ENCODE results near the gene SCLT1. TPM values are rescaled to one million over a fixed set of nuclear protein-coding genes. Genes with fewer than 3 reads are reported as not detected.
A peak's percentile ranks its signal among the peaks of the same experiment; 100 is the strongest.

The SCLT1 gene
- polyA plus RNA-seq, 6 donors from 2014 or later, result 0.65 to 9.3 (median 8.6) TPM

DNA sequence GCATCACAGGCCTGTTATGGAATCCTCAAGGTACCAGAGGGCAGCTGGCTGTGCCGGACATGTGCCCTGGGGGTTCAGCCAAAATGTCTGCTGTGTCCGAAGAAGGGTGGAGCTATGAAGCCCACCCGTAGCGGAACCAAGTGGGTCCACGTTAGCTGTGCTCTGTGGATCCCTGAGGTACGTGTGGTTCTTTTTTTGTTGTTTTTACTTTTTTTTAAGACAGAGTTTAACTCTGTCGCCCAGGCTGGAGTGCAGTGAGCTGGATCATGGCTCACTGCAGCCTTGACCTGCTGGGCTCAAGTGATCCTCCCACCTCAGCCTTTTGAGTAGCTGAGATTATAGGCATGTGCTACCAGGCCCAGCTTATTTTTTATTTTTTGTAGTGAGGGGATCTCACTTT, 237.7 kb downstream of the SCLT1 start:
- H3K27me3 Mint-ChIP-seq, result no peaks in the 10 kb centered on the region
- ATAC-seq (ENCODE audit: low read depth in 2 of 2), result no peak
- no peak for DNase-seq
- peak overlapping the region in 1 of 6 donors; percentile 78 for H3K27ac Mint-ChIP-seq
- peaks cover 30 to 35% of the 10 kb centered on the region in 2 donors for H3K36me3 Mint-ChIP-seq
- H3K9me3 Mint-ChIP-seq, result no peaks in the 10 kb centered on the region
- H3K4me3 Mint-ChIP-seq, result no peak overlapping the region
- peaks cover 8 to 18% (median 17%) of the 10 kb centered on the region in 3 donors for H3K4me1 Mint-ChIP-seq

DNA sequence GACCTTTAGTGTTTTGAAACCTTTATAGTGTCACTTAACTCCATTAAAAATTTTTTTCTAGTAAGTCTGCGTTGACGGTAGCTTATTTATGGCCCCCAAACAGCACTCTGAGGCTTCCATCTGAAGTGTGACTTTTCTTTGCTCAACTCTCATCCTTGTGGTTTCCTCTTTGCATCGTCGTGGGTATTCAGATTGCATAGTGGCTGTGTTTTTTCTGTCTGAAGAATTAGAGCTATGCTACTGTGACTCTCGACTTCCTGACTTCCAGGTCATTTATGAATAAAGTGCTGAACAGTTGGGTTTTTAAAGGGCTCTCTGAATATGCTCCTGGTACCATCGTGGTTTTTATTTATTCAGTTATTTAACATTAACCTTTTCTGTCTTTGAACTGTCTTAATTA, 238.9 kb downstream of the SCLT1 start:
- no peak for ATAC-seq (ENCODE audit: low read depth in 2 of 2)
- Mint-ChIP-seq H3K27ac (peak overlapping the region in 4 of 6 donors; percentile 27 to 83 (median 80)), H3K27me3 (no peaks in the 10 kb centered on the region), H3K9me3 (no peaks in the 10 kb centered on the region), H3K36me3 (peaks cover 38 to 40% of the 10 kb centered on the region in 2 donors), H3K4me3 (no peak overlapping the region), H3K4me1 (peaks cover 8 to 18% (median 17%) of the 10 kb centered on the region in 3 donors)
- no peak for DNase-seq

DNA sequence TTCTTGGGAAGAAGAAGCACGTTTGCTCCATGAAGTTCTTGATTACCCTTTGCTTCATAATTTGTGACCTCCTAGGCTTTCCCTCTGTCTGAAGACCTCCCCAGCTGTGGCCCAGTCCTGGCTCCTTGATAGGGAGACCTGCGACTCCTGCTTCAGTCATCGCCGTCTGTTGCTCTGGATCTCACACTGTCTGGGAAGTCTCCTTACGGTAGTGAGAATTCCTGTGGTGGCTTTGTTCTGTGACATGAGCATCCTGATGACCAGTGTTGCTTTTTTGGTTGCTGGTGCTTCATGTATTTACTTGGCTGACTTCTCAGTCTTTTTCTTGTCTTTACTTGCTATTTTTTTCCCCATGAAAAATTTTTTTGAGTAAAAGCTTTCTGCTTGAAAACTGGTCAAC, 239.6 kb downstream of the SCLT1 start:
- no peak overlapping the region for H3K4me3 Mint-ChIP-seq
- peaks cover 40 to 45% of the 10 kb centered on the region in 2 donors for H3K36me3 Mint-ChIP-seq
- peaks cover 8 to 17% (median 14%) of the 10 kb centered on the region in 3 donors for H3K4me1 Mint-ChIP-seq
- DNase-seq, result no peak
- H3K27ac Mint-ChIP-seq, result peak overlapping the region in 2 of 6 donors; percentile 5 to 77
- H3K27me3 Mint-ChIP-seq, result no peaks in the 10 kb centered on the region
- no peaks in the 10 kb centered on the region for H3K9me3 Mint-ChIP-seq
- ATAC-seq (ENCODE audit: low read depth in 2 of 2), result no peak

DNA sequence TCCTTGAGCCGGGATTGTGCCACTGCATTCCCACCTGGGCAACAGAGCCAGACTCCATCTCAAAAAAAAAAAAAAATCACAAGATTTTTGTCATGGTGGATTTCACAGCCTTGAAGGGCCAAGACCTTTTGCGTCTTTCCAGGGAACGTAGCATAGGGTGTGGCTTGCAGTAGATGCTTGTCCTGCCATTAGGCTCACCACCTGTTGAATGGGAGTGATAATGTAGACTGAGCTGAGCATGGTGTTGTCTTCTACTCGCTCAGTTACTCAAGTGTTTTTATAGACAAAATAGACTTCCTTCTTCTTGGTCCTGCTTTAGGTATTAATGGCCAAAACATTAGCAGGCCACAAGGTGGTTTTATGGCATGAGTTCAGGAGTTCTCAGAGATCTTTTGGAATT, 243.1 kb downstream of the SCLT1 start:
- Mint-ChIP-seq H3K27me3 (no peaks in the 10 kb centered on the region), H3K9me3 (no peaks in the 10 kb centered on the region), H3K27ac (peak overlapping the region in 1 of 6 donors; percentile 56), H3K36me3 (peaks cover 31 to 41% of the 10 kb centered on the region in 2 donors), H3K4me1 (peaks cover 8 to 26% (median 16%) of the 10 kb centered on the region in 3 donors), H3K4me3 (no peak overlapping the region)
- no peak for DNase-seq
- no peak for ATAC-seq (ENCODE audit: low read depth in 2 of 2)

DNA sequence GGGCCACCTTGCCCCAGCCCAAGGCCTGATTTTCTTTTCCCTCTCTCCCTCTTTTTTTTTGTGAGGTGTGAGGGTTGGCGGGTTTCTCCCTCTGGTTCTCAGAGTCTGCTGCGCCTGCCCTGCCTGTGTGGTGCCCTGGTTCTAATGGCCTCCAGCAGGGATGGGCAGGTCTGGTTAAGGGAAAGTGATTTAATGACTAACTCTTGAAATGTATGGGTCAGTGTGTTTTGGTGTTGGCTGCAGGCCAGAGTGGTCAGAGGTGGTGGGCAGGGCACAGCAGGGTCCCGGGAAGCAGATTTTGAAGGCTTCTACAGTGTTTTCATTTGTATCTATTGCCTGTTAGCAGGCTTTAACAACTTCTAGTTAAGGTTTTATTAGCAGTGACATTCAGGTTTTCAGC, 244.9 kb downstream of the SCLT1 start:
- ATAC-seq (ENCODE audit: low read depth in 2 of 2) (no peak), DNase-seq (no peak)
- Mint-ChIP-seq H3K4me1 (peaks cover 0 to 17% (median 7%) of the 10 kb centered on the region in 3 donors), H3K27ac (peak overlapping the region in 3 of 6 donors; percentile 34 to 49 (median 35)), H3K27me3 (no peaks in the 10 kb centered on the region), H3K9me3 (no peaks in the 10 kb centered on the region), H3K36me3 (peaks cover 31 to 49% of the 10 kb centered on the region in 2 donors), H3K4me3 (no peak overlapping the region)

DNA sequence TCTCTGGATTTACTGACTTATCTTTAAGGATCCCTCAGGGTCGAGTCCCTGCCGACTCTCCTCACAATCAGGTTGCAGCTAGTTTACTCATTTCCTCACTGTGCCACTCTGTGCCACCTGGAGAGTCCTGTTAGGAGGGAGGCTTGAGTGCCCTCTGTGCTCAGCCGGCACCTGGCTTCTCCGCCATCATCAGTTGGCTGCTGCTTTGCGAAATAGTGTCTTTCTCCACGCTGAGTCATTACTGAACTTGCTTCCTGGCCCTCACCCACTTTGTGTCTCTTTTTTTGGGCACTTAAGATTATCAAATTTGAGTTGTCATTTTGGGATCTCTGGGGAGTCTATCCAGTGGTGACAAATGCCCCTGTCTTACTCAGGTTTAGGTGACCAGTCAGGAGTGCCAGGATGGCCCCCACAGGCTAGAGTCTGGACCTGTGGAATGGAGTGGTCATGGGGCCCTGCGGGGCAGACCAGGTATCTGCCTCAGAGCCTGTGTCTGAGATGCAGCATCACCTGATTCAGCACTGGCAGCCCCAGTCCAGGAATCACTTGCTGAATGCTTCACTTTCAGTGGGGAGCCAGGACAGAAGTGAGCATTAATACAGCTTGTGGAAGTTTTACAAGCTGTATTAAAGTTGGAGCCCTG, 246.1 kb downstream of the SCLT1 start:
- Mint-ChIP-seq H3K4me3 (no peak overlapping the region), H3K4me1 (peaks cover 7 to 14% (median 11%) of the 10 kb centered on the region in 3 donors), H3K36me3 (peaks cover 33 to 48% of the 10 kb centered on the region in 2 donors), H3K27ac (peak overlapping the region in 3 of 6 donors; percentile 7 to 80 (median 37)), H3K9me3 (no peaks in the 10 kb centered on the region), H3K27me3 (no peaks in the 10 kb centered on the region)
- DNase-seq, result no peak
- ATAC-seq (ENCODE audit: low read depth in 2 of 2), result no peak

DNA sequence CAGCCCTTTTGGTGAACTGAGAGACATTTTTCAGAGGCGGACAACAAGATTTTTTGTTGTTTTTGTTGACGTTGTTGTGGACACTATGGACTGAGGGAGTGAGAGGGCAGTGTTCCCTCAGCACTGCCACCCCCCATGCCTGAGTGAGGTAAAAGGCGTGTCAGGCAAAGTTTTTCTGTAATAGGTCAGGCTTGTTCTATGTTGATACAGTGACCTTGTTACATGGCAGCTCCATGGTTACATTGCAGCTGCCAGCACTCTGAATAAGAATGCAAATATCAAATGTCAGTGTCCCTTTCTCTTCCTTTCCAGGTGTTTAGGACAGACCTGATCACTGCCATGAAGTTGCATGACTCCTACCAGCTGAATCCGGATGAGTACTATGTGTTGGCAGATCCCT, 247.3 kb downstream of the SCLT1 start:
- peaks cover 15 to 21% (median 16%) of the 10 kb centered on the region in 3 donors for H3K4me1 Mint-ChIP-seq
- DNase-seq (no peak), ATAC-seq (ENCODE audit: low read depth in 2 of 2) (no peak)
- peaks cover 23 to 39% of the 10 kb centered on the region in 2 donors for H3K36me3 Mint-ChIP-seq
- H3K4me3 Mint-ChIP-seq, result no peak overlapping the region
- peak overlapping the region in 2 of 6 donors; percentile 15 to 72 for H3K27ac Mint-ChIP-seq
- H3K27me3 Mint-ChIP-seq, result no peaks in the 10 kb centered on the region
- no peaks in the 10 kb centered on the region for H3K9me3 Mint-ChIP-seq

DNA sequence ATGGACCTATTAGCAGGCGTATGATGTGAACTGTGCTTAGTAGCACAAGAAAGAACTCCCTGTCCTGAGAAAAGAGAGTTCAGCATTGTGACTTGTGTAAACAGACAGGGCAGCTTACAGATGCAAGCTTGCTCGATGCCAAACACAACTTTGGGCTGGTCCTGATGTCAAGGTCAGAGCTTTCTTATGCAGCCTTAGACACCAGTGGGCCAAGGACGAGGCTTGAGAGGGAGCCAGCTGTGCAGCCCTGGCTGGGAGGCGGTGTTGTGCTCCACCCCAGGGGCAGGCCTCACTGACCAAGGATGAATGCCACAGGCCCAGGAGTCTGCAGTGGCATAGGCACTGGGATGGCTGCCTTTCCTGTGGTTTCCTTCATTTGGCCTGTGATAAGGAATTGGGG, 248.4 kb downstream of the SCLT1 start:
- Mint-ChIP-seq H3K27me3 (no peaks in the 10 kb centered on the region), H3K4me1 (peaks cover 17 to 30% (median 22%) of the 10 kb centered on the region in 3 donors), H3K36me3 (peaks cover 16 to 38% of the 10 kb centered on the region in 2 donors), H3K9me3 (no peaks in the 10 kb centered on the region), H3K27ac (no peak overlapping the region), H3K4me3 (no peak overlapping the region)
- ATAC-seq (ENCODE audit: low read depth in 2 of 2) (no peak), DNase-seq (no peak)

DNA sequence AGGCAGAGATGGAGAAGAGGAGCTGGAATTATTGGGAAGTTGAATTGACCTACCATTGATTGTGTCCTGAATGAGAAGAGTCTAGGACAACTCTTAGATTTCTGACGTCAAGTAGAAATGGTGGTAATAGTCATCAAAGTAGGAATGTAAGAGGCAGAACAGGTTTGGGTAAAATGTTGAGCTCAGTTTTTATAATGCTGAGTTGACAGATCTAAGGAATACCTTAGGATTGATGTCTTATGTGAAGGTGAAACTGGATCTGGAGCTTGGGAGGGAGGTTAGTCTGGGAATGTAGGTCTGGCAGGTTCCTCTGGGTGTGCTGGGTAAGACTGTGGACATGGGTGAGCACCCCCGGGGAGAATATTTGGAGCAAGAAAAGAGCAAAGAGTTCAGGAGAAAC, 251.9 kb downstream of the SCLT1 start:
- no peaks in the 10 kb centered on the region for H3K27me3 Mint-ChIP-seq

DNA sequence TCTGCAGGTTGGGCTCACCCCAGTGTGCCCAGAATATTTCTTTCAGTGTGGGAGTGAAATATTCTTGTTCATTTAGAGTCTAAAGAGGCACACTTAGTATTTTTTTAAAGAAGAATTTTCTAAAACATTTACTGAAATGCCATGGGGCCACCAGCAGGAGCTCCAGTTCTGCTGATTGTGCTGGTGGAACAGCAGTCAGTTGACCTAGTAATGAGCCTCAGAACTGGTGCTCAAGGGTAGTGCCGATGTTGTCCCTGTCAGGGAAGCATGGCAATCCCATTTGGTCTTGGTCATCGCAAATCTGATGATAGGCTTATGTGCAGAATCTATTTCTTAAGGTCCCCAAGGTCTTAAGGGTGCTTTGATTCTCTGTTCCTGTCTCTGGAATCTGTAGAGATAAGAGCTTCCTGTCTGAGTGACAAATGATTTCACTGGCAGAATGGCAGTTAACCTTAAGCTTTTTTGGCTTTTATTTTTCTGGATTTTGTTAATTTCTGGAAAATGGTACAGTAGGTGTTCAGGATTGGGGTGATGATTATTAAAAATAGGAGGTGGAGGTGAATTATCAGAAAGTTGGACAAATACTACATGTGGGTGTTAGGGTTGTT, 252.5 kb downstream of the SCLT1 start:
- Mint-ChIP-seq H3K36me3 (peaks cover 5 to 15% of the 10 kb centered on the region in 2 donors), H3K4me3 (no peak overlapping the region), H3K9me3 (no peaks in the 10 kb centered on the region), H3K4me1 (peaks cover 43 to 48% (median 43%) of the 10 kb centered on the region in 3 donors), H3K27ac (peak overlapping the region in 5 of 6 donors; percentile 7 to 88 (median 55)), H3K27me3 (no peaks in the 10 kb centered on the region)
- DNase-seq (no peak), ATAC-seq (ENCODE audit: low read depth in 2 of 2) (no peak)

More for the DNA sequence above, 251.9 kb downstream of the SCLT1 start:
- no peaks in the 10 kb centered on the region for H3K9me3 Mint-ChIP-seq
- no peak for ATAC-seq (ENCODE audit: low read depth in 2 of 2)
- peak overlapping the region in 4 of 6 donors; percentile 24 to 88 (median 50) for H3K27ac Mint-ChIP-seq
- no peak overlapping the region for H3K4me3 Mint-ChIP-seq
- peaks cover 39 to 48% (median 41%) of the 10 kb centered on the region in 3 donors for H3K4me1 Mint-ChIP-seq
- H3K36me3 Mint-ChIP-seq, result peaks cover 5 to 15% of the 10 kb centered on the region in 2 donors
- DNase-seq, result no peak

DNA sequence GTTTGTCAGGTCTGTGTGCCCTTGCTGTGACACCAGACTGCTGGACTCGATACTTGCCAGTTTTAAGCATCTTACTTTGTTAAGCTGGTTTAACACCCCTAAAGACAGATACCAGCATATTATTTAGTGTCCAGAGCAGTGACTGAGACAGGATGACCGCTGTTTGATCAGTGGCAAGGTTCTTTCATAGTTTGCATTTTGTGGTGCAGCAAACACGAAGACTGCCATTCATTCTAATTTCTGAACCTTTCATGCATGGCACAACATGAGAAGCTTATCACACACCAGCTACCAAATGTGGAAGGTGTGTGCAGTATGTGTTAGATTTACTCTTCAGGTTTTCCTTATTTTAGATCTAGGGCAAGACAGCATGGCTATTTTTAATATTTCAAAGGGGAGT, 255.7 kb downstream of the SCLT1 start:
- Mint-ChIP-seq H3K27ac (peak overlapping the region in 1 of 6 donors; percentile 64), H3K27me3 (no peaks in the 10 kb centered on the region), H3K9me3 (no peaks in the 10 kb centered on the region), H3K4me3 (no peak overlapping the region), H3K4me1 (peaks cover 40 to 51% (median 48%) of the 10 kb centered on the region in 3 donors), H3K36me3 (peaks cover 1 to 7% of the 10 kb centered on the region in 2 donors)
- no peak for ATAC-seq (ENCODE audit: low read depth in 2 of 2)
- no peak for DNase-seq

DNA sequence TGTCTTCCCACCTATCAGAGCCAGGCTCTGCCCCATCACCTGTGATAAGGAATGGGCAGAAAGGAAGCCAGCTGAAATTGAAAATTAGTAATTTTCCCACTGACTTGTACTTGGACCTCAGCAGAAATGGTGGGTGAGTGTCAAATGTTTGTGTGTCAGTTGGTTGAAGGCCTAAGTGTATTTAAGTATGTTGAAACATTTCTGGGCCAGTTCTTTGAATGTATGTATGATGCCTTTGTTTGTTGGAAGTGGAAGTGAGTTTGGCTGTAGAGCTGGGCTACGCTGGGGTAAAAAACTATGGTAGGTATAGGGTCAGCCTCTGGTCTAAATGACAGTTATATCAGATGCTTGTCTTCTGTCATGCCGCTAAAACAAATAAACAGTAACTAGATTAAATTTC, 256.1 kb downstream of the SCLT1 start:
- H3K27me3 Mint-ChIP-seq, result no peaks in the 10 kb centered on the region
- peaks cover 0 to 8% of the 10 kb centered on the region in 2 donors for H3K36me3 Mint-ChIP-seq
- DNase-seq (no peak), ATAC-seq (ENCODE audit: low read depth in 2 of 2) (no peak)
- H3K27ac Mint-ChIP-seq, result peak overlapping the region in 1 of 6 donors; percentile 33
- no peak overlapping the region for H3K4me3 Mint-ChIP-seq
- H3K4me1 Mint-ChIP-seq, result peaks cover 36 to 51% (median 50%) of the 10 kb centered on the region in 3 donors
- H3K9me3 Mint-ChIP-seq, result no peaks in the 10 kb centered on the region

DNA sequence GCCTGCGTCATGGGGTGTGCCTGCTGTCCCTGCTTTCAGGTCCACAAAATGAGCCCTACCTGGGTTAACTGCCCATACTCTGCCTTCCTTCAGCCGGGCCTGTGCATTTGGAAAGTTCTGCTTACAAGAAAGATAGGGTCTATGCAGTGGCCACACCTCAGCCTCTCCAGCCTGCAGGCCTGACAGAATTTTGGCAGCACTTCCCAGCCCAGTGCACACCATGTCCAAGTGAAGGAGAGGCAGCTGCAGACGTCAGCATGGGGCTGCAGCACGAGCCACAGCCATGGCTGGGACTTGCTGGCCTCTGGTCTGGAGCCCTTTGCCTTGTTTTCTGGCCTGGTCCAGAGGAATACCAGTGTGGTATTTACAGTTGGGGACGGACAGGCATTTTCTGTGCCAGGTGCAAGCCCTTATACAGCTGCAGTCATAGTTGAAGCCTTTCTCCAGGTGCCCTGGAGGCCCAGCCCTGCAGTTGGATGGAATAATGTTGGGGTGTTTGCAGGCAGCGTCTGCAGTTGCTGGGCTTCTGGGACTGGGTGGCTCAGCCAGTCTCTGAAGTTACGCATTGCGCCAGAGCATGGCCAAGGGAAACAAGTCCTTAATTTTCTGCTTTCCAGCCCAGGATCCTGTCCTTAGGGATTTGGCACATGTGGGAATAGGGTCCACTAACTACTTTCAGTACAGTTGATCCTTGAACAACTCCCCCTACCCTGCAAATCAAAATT, 257.7 kb downstream of the SCLT1 start:
- ATAC-seq (ENCODE audit: low read depth in 2 of 2), result no peak
- Mint-ChIP-seq H3K9me3 (no peaks in the 10 kb centered on the region), H3K27me3 (no peaks in the 10 kb centered on the region), H3K4me1 (peaks cover 41 to 50% (median 48%) of the 10 kb centered on the region in 3 donors), H3K27ac (no peak overlapping the region), H3K4me3 (no peak overlapping the region), H3K36me3 (peaks cover 0 to 9% of the 10 kb centered on the region in 2 donors)
- no peak for DNase-seq
